NB4 (cell line): ENCODE data around the gene MBOAT1.

Experiments
- DNase-seq: peaks from one replicate; pipeline ENCODE4 v3.0.0; 2010; ENCODE audit warnings: low read depth
- H3K4me3 ChIP-seq: one replicate; pipeline ENCODE4 v1.5.1; 2011; ENCODE audit warnings: mild to moderate bottlenecking, low read depth, low read length, moderate library complexity
- CTCF ChIP-seq: IDR thresholded peaks from one replicate; pipeline ENCODE4 v1.5.1; 2012; ENCODE audit warnings: low read depth, low read length
- MAX ChIP-seq: IDR thresholded peaks from 2 replicates; pipeline ENCODE4 v1.6.1; 2011; ENCODE audit warnings: low read depth, low read length
- MYC ChIP-seq: IDR thresholded peaks from 2 replicates; pipeline ENCODE4 v1.6.1; 2011; ENCODE audit warnings: low read depth, low read length
- POLR2A ChIP-seq: IDR thresholded peaks from 2 replicates; pipeline ENCODE4 v1.6.1; 2011; ENCODE audit warnings: mild to moderate bottlenecking; ENCODE audit not compliant: insufficient read length; ENCODE audit errors: extremely low read depth

Gene MBOAT1

DNA sequence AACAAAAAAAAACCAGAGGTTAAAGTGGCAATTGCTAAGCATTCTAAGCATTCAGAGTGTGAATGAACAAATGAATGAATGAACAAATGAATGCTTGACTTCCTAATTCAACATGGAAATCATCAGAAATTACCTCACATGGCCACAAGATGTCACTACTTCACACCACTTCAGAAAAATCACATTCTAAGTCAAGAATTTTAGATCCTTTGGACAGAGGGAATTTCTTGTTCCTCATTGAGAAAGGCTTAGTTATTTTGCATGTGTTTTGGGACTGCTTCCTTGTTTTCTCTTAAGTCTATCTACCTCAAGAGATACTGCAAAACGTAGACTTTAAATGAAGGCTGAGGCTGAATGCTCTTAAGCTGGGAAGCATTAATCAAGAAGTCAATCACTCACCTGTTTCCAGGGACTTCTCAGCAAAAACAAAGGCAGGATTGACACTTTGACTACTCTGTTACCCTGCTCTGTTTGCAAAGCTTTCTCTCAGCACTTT lies 120.2 kb downstream of the MBOAT1 start:
- DNase-seq: peak; percentile 71
- TF ChIP-seq POLR2A (no peak), MYC (no peak), MAX (no peak), CTCF (peak; percentile 38)
- no peak overlapping the region for H3K4me3 ChIP-seq

- DNase-seq: no peak
- no peak overlapping the region for H3K4me3 ChIP-seq
- no peak for TF ChIP-seq CTCF
- no peak for TF ChIP-seq MAX
- no peak for TF ChIP-seq POLR2A
Observed at GRCh38 chr6:20086992-20087391, 125.3 kb downstream of the MBOAT1 start.

DNA sequence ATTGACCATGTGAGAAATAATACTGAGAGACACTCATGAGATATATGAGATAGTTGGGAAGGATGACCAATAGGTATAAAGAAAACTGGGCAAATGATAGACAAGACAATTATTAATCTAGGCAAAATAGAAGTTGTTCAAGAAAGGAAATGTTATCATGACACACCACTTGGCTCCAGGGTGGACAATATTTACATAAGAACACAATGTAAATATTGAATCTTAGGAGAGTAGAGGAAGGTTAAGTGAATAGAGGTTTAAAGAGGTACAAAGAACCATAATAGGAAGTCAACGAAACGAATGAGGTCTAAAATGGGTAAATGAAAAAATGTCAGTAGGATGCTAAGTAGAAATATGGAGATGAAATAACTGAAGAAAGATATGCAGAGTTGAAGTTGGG lies 126.5 kb downstream of the MBOAT1 start:
- DNase-seq: no peak
- H3K4me3 ChIP-seq: no peak overlapping the region
- no peak for TF ChIP-seq CTCF
- no peak for TF ChIP-seq POLR2A
- no peak for TF ChIP-seq MYC
- no peak for TF ChIP-seq MAX

DNA sequence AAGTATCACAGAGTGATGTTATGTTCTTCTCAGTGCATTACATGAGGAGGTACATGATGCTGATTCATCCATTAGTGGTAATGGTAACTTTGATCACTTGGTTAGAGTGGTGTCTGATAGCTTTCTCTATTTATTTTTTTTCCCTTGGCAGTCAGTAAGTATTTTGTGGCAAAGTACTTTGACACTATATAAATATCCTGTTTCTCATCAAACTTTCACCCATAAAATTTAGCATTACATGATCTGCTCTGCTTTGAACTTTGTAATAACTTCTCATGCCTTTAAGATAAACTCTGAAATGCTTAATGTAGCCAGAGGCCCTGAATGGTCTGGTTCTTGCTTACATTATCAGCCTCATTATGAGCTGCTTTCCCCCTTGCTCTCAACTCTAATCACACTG lies 127.9 kb downstream of the MBOAT1 start:
- no peak for DNase-seq
- H3K4me3 ChIP-seq: no peak overlapping the region
- TF ChIP-seq MAX (no peak), MYC (no peak), CTCF (no peak)

DNA sequence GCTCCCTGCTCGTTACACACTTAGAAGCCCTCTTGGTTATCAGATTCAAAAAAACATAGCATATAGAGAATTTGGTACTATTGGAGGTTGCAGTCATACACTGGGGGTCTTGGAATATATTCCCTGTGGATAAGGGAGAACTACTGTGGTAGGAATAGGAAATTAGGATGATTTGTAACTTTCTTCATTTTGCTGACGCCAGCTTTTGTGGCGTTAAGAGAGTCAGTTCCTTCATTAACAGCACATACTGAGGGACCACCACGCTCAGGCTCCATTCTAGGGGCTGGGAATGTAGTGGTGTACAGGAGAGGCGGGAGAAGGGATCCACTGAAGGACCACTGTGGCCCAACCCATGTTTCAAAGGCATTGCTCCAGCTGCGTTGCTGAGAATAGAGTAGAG lies 140.3 kb downstream of the MBOAT1 start:
- no peak overlapping the region for H3K4me3 ChIP-seq
- no peak for DNase-seq
- no peak for TF ChIP-seq MYC
- TF ChIP-seq POLR2A: no peak
- no peak for TF ChIP-seq MAX
- no peak for TF ChIP-seq CTCF

GRCh38 chr6:20070047-20070446 lies 142.2 kb downstream of the MBOAT1 start:
- no peak for DNase-seq
- TF ChIP-seq MAX: no peak
- TF ChIP-seq POLR2A: no peak
- TF ChIP-seq MYC: no peak
- TF ChIP-seq CTCF: no peak
- H3K4me3 ChIP-seq: no peak overlapping the region
